ENCODE results near the gene FHDC1.

The FHDC1 gene

GRCh38 chr4:152961014-152961772, 25.1 kb downstream of the FHDC1 start:
- DNase-seq = no peak

- DNase-seq = no peak
These were observed 25.6 kb downstream of the FHDC1 start for GRCh38 chr4:152961773-152962115.

DNA sequence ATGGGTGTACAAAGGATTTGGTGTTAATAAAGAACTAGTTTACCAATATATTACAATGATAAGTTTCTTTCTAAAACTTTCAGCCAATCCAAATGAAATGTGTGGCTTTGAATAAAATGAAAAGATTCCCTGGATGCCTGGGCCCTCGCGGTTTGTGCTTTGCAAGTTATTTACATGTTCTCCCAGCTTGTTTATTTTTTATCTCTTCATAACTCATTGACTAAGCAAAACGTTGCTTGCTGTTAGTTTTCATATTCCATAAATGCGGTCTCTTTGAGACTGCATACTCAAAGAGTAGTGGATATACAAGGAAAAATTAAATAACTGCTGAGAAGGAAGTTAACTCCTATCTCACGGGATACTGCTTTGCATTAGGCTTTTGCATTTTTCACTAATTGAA, 26.0 kb downstream of the FHDC1 start:
- no peak for DNase-seq

GRCh38 chr4:152964335-152964734, 28.2 kb downstream of the FHDC1 start:
- DNase-seq = no peak

- no peak for DNase-seq
These were observed 29.5 kb downstream of the FHDC1 start for GRCh38 chr4:152965611-152966010.

DNA sequence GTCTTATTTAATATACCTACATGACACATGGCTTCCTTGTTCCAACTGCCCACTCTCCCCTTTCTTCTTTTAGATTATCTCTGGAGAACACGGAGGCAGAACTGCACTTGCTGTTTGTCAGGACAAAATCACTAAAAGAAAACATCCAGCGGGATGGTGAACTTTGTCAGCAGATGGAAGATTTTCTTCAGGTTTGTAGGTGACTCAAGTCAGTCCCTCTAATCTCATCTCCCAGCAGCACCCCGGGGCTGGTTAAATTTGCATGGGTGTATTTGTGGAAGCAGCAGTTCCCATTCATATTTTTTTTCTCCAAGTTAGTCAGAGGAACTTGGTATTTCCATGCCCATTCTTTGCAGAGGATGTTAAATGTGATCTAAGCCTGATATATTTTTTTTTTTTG, 31.8 kb downstream of the FHDC1 start:
- DNase-seq = no peak

GRCh38 chr4:152968806-152969394, 32.8 kb downstream of the FHDC1 start:
- DNase-seq = no peak

DNA sequence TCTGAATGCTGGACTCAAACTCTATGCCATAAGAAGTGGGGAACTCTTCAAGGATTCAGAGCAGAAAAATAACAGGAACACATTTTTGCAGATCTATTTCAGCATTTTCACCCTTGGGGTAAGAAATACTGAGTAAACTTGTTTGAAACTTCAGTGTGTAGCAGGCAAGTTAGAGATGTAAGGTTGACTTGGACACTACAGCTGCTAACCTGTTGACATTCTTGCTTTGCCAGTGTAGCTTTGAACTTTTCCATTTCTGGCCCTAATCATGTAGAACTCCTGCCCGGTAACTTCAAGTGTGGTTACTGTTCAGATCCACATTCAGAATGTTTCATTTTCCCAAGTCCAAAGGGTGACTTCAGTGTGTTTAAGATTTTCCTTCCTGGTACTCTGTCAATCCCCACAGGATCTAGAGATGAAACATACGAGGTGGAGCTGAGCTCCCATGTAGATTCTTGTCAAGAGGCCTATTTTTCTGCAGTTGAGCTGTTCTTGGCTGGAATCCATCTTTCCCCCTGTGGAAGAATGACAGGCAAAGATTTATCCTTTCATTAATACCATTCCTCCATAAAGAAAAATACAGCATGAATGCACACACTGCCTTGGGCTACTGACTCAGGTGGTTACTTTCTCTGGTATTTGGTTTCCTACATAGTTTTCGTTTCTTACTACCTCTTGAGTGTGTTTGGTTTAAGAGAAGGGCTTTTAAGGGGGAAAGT, 34.1 kb downstream of the FHDC1 start:
- no peak for DNase-seq

- no peak for DNase-seq
These were observed 34.9 kb downstream of the FHDC1 start for GRCh38 chr4:152971053-152971452.

- no peak for DNase-seq
These were observed 36.9 kb downstream of the FHDC1 start for GRCh38 chr4:152972821-152973628.

- DNase-seq = no peak
These were observed 37.7 kb downstream of the FHDC1 start for GRCh38 chr4:152973629-152974467.

GRCh38 chr4:152974468-152975379, 38.6 kb downstream of the FHDC1 start:
- no peak for DNase-seq

GRCh38 chr4:152975380-152976211, 39.5 kb downstream of the FHDC1 start:
- no peak for DNase-seq

DNA sequence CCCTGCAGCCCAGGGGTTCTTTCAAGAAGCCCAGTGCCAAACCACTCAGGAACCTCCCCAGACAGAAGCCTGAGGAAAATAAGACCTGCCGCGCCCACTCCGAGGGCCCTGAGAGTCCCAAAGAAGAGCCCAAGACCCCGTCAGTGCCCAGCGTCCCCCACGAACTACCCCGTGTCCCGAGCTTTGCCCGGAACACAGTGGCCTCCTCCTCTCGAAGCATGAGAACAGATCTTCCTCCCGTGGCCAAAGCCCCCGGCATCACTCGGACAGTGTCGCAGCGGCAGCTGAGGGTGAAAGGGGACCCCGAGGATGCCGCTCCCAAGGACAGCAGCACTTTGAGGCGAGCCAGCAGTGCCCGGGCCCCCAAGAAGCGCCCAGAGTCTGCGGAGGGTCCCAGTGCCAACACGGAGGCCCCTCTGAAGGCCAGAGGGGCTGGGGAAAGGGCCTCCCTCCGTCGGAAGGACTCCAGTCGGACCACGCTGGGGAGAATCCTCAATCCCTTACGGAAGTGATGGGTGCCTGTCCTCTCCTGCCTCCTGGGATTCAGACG, 40.2 kb downstream of the FHDC1 start:
- no peak for DNase-seq

DNA sequence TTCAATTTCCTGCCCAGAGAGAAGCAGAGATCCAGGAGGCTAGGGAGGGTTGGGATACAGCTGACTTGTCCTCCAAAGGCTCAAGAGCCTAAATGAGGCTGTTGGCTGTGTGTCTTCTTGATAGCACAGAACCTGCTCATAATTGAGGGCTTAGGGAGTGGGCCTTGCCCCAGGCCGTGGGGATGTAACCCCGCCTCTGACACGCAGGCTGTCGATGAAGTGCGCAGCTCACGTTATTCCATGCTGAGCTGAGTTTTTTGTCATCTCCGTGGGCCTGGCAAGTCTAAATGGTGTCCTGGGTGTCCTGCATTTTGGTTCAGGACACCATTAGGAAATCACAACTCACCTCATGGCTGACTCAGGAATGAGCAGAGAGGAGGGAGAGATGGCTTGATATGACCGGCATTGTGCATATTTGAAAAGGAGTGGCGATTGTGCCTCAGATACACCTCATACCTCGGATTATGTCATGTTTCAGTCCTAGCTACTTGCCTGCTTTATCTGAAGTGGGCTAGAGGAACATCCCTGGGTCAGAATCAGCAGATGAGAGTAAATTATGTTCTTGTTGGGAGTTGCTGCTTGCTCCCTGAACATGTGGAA, 43.7 kb downstream of the FHDC1 start:
- no peak for DNase-seq

GRCh38 chr4:152981278-152981677, 45.2 kb downstream of the FHDC1 start:
- DNase-seq = no peak

DNA sequence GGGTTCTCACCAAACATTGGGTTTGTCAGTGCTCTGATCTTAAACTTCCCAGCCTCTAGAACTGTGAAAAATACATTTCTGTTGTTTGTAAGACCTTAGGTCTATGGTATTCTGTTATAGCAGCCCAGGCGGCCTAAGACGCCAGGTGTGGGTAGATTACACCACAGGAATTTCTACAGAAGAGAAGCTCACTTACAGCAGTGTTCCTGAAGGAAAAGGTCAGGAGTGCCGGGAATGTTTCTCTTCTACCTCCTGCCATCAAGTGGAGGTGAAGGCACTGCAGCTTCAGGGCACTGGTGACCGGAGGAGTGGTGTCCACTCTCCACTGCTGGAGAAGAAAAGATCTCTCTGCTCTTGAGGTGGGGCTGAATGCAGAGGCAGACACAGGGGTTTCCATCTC, 45.7 kb downstream of the FHDC1 start:
- no peak for DNase-seq

DNA sequence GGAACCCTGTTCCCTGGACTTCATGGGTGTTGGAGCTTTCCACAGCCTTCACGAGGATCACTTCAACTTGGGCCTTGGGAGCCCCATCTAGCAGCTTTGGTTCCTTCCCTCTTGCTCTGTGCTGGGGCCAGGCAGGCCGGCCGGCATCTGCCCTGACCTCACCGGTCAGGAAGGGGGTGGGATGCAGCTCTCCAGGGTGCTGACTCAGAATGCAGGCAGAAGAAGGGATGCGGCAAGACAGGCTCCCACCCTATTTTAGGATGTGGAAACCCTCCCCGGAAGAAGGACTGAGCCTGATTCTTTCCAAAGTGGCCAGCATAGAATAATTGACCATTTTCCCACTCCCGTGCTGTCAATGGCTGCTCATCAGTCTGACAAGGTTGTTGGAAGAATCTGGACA, 47.1 kb downstream of the FHDC1 start:
- no peak for DNase-seq

GRCh38 chr4:152983774-152984411, 47.8 kb downstream of the FHDC1 start:
- no peak for DNase-seq
